Measurements from ENCODE around the gene FYN. TPM values are rescaled to one million over a fixed set of nuclear protein-coding genes. Genes with fewer than 3 reads are reported as not detected.

Gene FYN
- total RNA-seq, 1 experiment from 2014 or later: 7.2 TPM

DNA sequence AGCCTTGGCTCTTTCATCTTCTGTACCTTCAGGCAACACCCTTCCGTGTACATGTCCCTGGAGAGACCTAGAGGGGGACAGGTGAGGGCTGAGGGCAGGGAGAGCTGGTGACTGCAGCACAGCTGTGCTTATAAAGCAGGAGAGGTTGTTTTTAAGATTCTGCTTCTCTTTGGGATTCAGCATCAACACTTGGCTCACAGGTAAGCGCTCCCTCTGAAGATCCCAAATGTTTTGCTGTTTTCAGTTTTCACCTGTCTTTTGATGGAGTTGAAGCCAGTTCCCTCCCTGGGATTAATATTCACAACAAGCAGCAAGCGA lies 248.2 kb downstream of the FYN start:
- no peak overlapping the region for H3K27ac Mint-ChIP-seq (ENCODE audit: unreplicated experiment)
- intact Hi-C loops (cut with micrococcal nuclease; ENCODE audit: unreplicated experiment): no loop called here
- H3K36me3 Mint-ChIP-seq (ENCODE audit: insufficient read depth, unreplicated experiment): no peaks in the 10 kb centered on the region
- Histone ChIP-seq H3K27me3 (replicated peaks; ENCODE audit: control insufficient read depth, insufficient read depth, low read length) (no peaks in the 10 kb centered on the region), H3K4me3 (ENCODE audit: low read depth, low read length) (no peak overlapping the region), H3K9me3 (no peaks in the 10 kb centered on the region), H3K4me1 (no peaks in the 10 kb centered on the region; the same call in 1 of the 2 replicates), H3K36me3 (ENCODE audit: control insufficient read depth, insufficient read depth, low read length) (no peaks in the 10 kb centered on the region)
- no peaks in the 10 kb centered on the region for H3K9me3 Mint-ChIP-seq (ENCODE audit: unreplicated experiment)
- no TSS peak for BruUV-seq (replicated peaks)
- ChIA-PET CTCF (no interaction called here), POLR2A (no interaction called here)
- H3K4me3 Mint-ChIP-seq (ENCODE audit: unreplicated experiment): no peak overlapping the region
- DNase-seq: no peak
- H3K27me3 Mint-ChIP-seq (ENCODE audit: insufficient read depth, unreplicated experiment): no peaks in the 10 kb centered on the region
- peaks cover 7% of the 10 kb centered on the region for H3K4me1 Mint-ChIP-seq (ENCODE audit: low read depth, unreplicated experiment)
- TF ChIP-seq, protein P1, sequence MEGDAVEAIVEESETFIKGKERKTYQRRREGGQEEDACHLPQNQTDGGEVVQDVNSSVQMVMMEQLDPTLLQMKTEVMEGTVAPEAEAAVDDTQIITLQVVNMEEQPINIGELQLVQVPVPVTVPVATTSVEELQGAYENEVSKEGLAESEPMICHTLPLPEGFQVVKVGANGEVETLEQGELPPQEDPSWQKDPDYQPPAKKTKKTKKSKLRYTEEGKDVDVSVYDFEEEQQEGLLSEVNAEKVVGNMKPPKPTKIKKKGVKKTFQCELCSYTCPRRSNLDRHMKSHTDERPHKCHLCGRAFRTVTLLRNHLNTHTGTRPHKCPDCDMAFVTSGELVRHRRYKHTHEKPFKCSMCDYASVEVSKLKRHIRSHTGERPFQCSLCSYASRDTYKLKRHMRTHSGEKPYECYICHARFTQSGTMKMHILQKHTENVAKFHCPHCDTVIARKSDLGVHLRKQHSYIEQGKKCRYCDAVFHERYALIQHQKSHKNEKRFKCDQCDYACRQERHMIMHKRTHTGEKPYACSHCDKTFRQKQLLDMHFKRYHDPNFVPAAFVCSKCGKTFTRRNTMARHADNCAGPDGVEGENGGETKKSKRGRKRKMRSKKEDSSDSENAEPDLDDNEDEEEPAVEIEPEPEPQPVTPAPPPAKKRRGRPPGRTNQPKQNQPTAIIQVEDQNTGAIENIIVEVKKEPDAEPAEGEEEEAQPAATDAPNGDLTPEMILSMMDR (IDR thresholded peaks at IDR 0.05; ENCODE audit: insufficient read depth in 1 of 2, low read depth in 1 of 2, low read length in 1 of 2, severe bottlenecking in 1 of 2, unreplicated experiment in 1 of 2): no peak

DNA sequence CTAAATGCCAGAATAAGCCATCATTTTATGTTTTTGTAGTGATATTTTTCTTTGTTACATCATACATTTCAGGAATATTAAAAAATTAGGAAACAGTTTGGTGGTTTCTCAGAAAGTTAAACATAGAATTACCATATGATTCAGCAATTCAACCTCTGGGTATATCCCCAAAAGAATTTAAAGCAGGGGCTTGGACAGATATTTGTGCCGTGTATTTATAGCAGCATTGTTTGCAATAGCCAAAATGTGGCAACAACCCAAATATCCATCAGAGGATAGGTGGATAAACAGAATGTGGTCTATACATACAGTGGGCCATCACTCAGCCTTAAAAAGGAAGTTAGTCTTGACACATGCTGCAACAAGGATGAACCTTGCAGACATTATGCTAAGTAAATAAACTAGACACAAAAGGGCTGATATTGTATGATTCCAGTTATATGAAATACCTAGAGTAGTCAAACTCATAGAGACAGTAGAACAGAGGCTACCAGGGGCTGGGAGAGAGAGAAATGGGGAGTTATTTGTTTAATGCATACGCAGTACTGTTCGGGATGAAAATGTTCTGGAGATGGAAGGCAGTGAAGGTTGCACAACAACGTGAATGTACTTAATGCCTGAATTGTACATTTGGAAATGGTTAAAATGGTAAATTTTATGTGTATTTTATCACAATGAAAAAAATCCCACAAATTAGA lies 248.7 kb downstream of the FYN start:
- Histone ChIP-seq H3K4me3 (ENCODE audit: low read depth, low read length) (no peak overlapping the region), H3K27me3 (replicated peaks; ENCODE audit: control insufficient read depth, insufficient read depth, low read length) (no peaks in the 10 kb centered on the region), H3K4me1 (no peaks in the 10 kb centered on the region), H3K9me3 (no peaks in the 10 kb centered on the region), H3K36me3 (ENCODE audit: control insufficient read depth, insufficient read depth, low read length) (no peaks in the 10 kb centered on the region)
- no peak for DNase-seq
- no TSS peak for BruUV-seq (replicated peaks)
- Mint-ChIP-seq H3K9me3 (ENCODE audit: unreplicated experiment) (no peaks in the 10 kb centered on the region), H3K27ac (ENCODE audit: unreplicated experiment) (no peak overlapping the region), H3K36me3 (ENCODE audit: insufficient read depth, unreplicated experiment) (no peaks in the 10 kb centered on the region), H3K4me3 (ENCODE audit: unreplicated experiment) (no peak overlapping the region), H3K4me1 (ENCODE audit: low read depth, unreplicated experiment) (peaks cover 7% of the 10 kb centered on the region), H3K27me3 (ENCODE audit: insufficient read depth, unreplicated experiment) (no peaks in the 10 kb centered on the region)
- TF ChIP-seq, protein P1 (IDR thresholded peaks at IDR 0.05; ENCODE audit: insufficient read depth in 1 of 2, low read depth in 1 of 2, low read length in 1 of 2, severe bottlenecking in 1 of 2, unreplicated experiment in 1 of 2): no peak
- intact Hi-C loops (cut with micrococcal nuclease; ENCODE audit: unreplicated experiment): no loop called here
- ChIA-PET POLR2A (no interaction called here), CTCF (no interaction called here)

DNA sequence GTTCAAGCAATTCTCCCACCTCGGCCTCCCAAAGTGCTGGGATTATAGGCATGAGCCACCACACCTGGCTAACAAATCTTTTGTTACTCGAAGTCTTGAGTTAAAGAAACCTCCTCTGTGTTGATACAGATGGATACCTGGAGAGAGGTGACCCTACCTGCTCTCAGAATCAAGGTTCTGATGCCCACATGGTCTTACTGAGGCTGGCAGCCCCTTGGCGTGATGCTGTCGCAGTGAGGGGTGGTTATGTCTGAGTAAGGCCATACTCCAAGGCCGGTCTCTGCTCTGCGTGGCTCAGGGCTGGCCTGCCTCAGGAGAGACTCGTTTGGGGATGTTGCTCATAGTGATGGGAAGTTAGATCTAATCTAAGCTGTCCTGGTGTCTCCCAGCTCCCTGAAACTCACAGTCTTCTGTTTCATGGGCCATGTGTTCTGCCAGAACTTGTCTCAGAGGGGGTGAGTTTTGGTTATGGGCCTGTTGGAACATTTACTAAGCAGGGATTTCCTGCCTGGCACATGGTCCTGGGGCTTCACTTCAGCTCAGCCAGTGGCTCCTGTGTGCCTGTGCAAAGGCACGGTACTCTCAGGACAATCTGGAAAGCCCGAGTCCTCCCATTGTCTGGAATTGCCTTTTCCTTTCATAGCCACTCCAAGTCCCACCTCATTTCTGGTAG lies 250.1 kb downstream of the FYN start:
- Histone ChIP-seq H3K9me3 (no peaks in the 10 kb centered on the region), H3K4me1 (no peaks in the 10 kb centered on the region), H3K4me3 (ENCODE audit: low read depth, low read length) (no peak overlapping the region), H3K36me3 (ENCODE audit: control insufficient read depth, insufficient read depth, low read length) (no peaks in the 10 kb centered on the region), H3K27me3 (replicated peaks; ENCODE audit: control insufficient read depth, insufficient read depth, low read length) (no peaks in the 10 kb centered on the region)
- ChIA-PET CTCF (no interaction called here), POLR2A (no interaction called here)
- TF ChIP-seq, protein P1 (IDR thresholded peaks at IDR 0.05; ENCODE audit: insufficient read depth in 1 of 2, low read depth in 1 of 2, low read length in 1 of 2, severe bottlenecking in 1 of 2, unreplicated experiment in 1 of 2): no peak
- no peaks in the 10 kb centered on the region for H3K36me3 Mint-ChIP-seq (ENCODE audit: insufficient read depth, unreplicated experiment)
- intact Hi-C loops (cut with micrococcal nuclease; ENCODE audit: unreplicated experiment): no loop called here
- H3K4me3 Mint-ChIP-seq (ENCODE audit: unreplicated experiment): no peak overlapping the region
- no peak overlapping the region for H3K27ac Mint-ChIP-seq (ENCODE audit: unreplicated experiment)
- no TSS peak for BruUV-seq (replicated peaks)
- no peak for DNase-seq
- H3K9me3 Mint-ChIP-seq (ENCODE audit: unreplicated experiment): no peaks in the 10 kb centered on the region
- peaks cover 7% of the 10 kb centered on the region for H3K4me1 Mint-ChIP-seq (ENCODE audit: low read depth, unreplicated experiment)
- no peaks in the 10 kb centered on the region for H3K27me3 Mint-ChIP-seq (ENCODE audit: insufficient read depth, unreplicated experiment)
